PC-3 (cell line): ENCODE measurements around the gene NUDT4B.
"Not testable (repeated sequence)": the region's sequence is repeated elsewhere in the genome, so short reads cannot be mapped to it uniquely, and the experiment has no call there.

ENCODE experiments used
- EZH2 ChIP-seq: fragments of 300-600 bp; sonication (generic); IDR thresholded peaks from one replicate; pipeline ENCODE4 v1.6.1; 2017; ENCODE audit warnings: antibody characterized with exemption, mild to moderate bottlenecking, low read length; ENCODE audit not compliant: unreplicated experiment
- EZH2phosphoT487 ChIP-seq: fragments of 300-600 bp; sonication (generic); IDR thresholded peaks from 2 replicates; pipeline ENCODE4 v1.6.1; 2018; ENCODE audit warnings: mild to moderate bottlenecking, antibody characterized with exemption, low read length, borderline replicate concordance
- TF ChIP-seq, protein P1 (sequence below): fragments of 300-600 bp; sonication (generic); conservative IDR thresholded peaks from 2 replicates; pipeline ENCODE4 v1.5.1; 2017; ENCODE audit warnings: antibody characterized with exemption, low read depth, mild to moderate bottlenecking, low read length

DNA sequence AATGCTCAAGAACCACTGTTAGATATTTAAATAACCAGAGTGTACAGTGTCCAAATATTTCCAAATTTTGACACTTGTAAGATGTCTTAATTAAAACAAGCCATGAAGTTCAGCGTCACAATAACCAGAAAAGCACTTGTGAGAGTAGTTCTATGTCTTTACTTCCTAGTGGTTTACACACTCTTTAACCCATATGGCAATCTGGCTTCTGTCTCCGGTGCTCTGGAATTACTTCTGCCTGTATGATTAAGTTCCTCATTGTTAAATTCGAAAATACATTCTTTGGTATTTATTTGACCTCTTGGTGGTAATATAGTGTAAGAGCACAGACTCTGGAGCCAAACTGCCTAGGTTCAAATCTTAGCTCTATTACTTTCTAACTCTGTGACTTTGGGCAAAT, 20.9 kb downstream of the NUDT4B start:
- TF ChIP-seq, protein P1, sequence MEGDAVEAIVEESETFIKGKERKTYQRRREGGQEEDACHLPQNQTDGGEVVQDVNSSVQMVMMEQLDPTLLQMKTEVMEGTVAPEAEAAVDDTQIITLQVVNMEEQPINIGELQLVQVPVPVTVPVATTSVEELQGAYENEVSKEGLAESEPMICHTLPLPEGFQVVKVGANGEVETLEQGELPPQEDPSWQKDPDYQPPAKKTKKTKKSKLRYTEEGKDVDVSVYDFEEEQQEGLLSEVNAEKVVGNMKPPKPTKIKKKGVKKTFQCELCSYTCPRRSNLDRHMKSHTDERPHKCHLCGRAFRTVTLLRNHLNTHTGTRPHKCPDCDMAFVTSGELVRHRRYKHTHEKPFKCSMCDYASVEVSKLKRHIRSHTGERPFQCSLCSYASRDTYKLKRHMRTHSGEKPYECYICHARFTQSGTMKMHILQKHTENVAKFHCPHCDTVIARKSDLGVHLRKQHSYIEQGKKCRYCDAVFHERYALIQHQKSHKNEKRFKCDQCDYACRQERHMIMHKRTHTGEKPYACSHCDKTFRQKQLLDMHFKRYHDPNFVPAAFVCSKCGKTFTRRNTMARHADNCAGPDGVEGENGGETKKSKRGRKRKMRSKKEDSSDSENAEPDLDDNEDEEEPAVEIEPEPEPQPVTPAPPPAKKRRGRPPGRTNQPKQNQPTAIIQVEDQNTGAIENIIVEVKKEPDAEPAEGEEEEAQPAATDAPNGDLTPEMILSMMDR, result not testable (repeated sequence)
- not testable (repeated sequence) for TF ChIP-seq EZH2, EZH2phosphoT487
